ENCODE data around the gene GPR63.

Gene GPR63

DNA sequence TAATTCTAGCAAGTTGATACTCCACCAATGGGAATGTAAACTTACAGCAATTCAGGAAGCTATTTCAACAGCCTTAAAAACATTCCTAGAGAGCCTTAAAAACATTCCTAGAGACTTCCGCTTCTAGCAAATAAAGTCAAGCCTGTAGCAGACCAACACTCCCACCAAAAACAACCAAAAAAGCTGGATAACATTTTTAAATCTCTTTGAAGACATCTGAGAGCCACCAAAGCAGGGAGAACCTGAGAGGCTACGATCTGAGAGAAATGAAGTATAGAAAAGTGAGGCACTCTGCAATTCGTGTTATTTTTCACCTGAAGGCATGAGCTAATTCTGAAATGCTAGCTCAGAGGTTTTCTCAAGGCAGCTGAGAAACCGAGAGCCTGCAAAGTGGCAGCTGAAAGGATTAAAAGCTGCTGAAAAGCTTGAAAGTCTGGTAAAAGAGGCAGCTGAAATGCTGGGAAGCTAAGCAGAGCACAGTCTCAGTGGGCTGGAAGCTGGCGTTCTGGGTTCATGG is 20.9 kb downstream of the GPR63 start:
- DNase-seq = peak; percentile 85
- no peaks in the 10 kb centered on the region for H3K9me2 ChIP-seq (replicated peaks; ENCODE audit: insufficient read depth, low read length)
- H3K4me2 ChIP-seq (ENCODE audit: low read depth, low read length) = peak overlapping the region; percentile 67
- H3K9ac ChIP-seq (ENCODE audit: low read length) = peak overlapping the region; percentile 54
- no peak for TF ChIP-seq EZH2 (optimal IDR thresholded peaks at IDR 0.05; ENCODE audit: low read depth, low read length)
- TF ChIP-seq, protein P1, sequence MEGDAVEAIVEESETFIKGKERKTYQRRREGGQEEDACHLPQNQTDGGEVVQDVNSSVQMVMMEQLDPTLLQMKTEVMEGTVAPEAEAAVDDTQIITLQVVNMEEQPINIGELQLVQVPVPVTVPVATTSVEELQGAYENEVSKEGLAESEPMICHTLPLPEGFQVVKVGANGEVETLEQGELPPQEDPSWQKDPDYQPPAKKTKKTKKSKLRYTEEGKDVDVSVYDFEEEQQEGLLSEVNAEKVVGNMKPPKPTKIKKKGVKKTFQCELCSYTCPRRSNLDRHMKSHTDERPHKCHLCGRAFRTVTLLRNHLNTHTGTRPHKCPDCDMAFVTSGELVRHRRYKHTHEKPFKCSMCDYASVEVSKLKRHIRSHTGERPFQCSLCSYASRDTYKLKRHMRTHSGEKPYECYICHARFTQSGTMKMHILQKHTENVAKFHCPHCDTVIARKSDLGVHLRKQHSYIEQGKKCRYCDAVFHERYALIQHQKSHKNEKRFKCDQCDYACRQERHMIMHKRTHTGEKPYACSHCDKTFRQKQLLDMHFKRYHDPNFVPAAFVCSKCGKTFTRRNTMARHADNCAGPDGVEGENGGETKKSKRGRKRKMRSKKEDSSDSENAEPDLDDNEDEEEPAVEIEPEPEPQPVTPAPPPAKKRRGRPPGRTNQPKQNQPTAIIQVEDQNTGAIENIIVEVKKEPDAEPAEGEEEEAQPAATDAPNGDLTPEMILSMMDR (IDR thresholded peaks at IDR 0.05; ENCODE audit: low read length) = no peak
- TF ChIP-seq EZH2phosphoT487 (IDR thresholded peaks at IDR 0.05; ENCODE audit: low read length) = no peak
- H3F3A ChIP-seq (ENCODE audit: insufficient read depth, low read length) = peaks cover 23% of the 10 kb centered on the region
- H3K79me2 ChIP-seq (ENCODE audit: low read length) = peaks cover 50% of the 10 kb centered on the region
- H2AFZ ChIP-seq (ENCODE audit: low read length) = peak overlapping the region; percentile 29
- H3K9me3 ChIP-seq (replicated peaks; ENCODE audit: insufficient read depth, low read length) = no peaks in the 10 kb centered on the region
- no peaks in the 10 kb centered on the region for H3K36me3 ChIP-seq (replicated peaks; ENCODE audit: insufficient read depth, low read length)
- peak overlapping the region; percentile 80 for H3K27ac ChIP-seq (ENCODE audit: low read length)
- H3K4me1 ChIP-seq (ENCODE audit: low read length) = peaks cover 33% of the 10 kb centered on the region
- no peaks in the 10 kb centered on the region for H3K27me3 ChIP-seq (replicated peaks; ENCODE audit: insufficient read depth, low read length)
- no peaks in the 10 kb centered on the region for H4K20me1 ChIP-seq (ENCODE audit: insufficient read depth, low read length)
- peak overlapping the region; percentile 40 for H3K4me3 ChIP-seq (ENCODE audit: low read length)

DNA sequence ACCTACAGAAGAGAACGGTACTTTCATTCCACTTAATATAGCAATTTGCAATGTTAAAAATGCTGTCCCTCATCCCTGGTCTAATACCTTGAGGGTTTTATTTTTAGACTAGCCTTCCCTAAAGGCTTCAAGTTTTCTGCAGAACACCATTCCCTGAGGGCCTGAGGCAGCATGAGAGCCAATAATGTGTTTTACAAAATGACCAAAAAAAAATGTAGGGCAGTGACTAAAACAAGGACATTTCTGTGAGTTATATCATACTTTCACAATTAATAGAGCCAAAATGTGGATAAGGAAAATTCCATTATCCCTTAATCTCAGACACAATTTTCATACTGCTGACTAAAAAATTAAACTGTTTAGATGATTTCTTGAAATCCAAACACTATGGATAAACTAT is 22.7 kb downstream of the GPR63 start:
- H3K27me3 ChIP-seq (replicated peaks; ENCODE audit: insufficient read depth, low read length) = no peaks in the 10 kb centered on the region
- no peaks in the 10 kb centered on the region for H4K20me1 ChIP-seq (ENCODE audit: insufficient read depth, low read length)
- H3K9me3 ChIP-seq (replicated peaks; ENCODE audit: insufficient read depth, low read length) = no peaks in the 10 kb centered on the region
- H3K4me1 ChIP-seq (ENCODE audit: low read length) = peaks cover 42% of the 10 kb centered on the region
- H3K27ac ChIP-seq (ENCODE audit: low read length) = no peak overlapping the region
- H3K4me2 ChIP-seq (ENCODE audit: low read depth, low read length) = no peak overlapping the region
- H3K4me3 ChIP-seq (ENCODE audit: low read length) = no peak overlapping the region
- H3K79me2 ChIP-seq (ENCODE audit: low read length) = peaks cover 61% of the 10 kb centered on the region
- no peak overlapping the region for H2AFZ ChIP-seq (ENCODE audit: low read length)
- DNase-seq = no peak
- H3F3A ChIP-seq (ENCODE audit: insufficient read depth, low read length) = peaks cover 23% of the 10 kb centered on the region
- H3K36me3 ChIP-seq (replicated peaks; ENCODE audit: insufficient read depth, low read length) = no peaks in the 10 kb centered on the region
- no peaks in the 10 kb centered on the region for H3K9me2 ChIP-seq (replicated peaks; ENCODE audit: insufficient read depth, low read length)
- TF ChIP-seq, protein P1 (IDR thresholded peaks at IDR 0.05; ENCODE audit: low read length) = no peak
- TF ChIP-seq EZH2phosphoT487 (IDR thresholded peaks at IDR 0.05; ENCODE audit: low read length) (no peak), EZH2 (optimal IDR thresholded peaks at IDR 0.05; ENCODE audit: low read depth, low read length) (no peak)
- no peak overlapping the region for H3K9ac ChIP-seq (ENCODE audit: low read length)

DNA sequence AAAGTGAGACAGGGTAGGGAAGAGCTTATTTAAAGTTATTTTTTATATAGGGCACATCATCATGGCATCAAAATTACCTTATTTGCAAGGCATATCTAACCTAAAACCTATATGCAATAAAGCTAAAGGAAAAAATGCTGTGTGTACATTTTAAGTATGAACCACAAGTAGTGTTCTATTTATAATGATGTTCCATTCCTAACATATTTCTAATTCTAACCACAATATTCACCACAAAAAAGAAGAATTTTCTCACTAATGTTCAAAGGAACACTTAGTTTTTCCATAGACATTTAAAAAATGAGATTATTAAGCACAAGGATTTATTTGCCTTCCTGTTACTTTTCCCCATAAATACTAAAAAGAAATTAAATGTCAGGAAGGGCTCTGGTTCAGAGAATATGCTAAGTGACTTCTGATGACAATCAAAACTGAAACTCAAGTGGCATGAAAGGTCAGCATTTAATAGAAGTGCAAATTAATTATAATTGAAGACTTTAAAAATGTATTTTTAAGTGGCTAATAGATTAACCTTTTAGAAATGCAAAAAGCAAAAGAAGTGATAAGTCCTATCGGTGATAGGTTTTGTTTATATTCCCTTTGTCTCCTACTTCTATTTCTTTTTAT is 25.1 kb downstream of the GPR63 start:
- H3K4me1 ChIP-seq (ENCODE audit: low read length) = peaks cover 42% of the 10 kb centered on the region
- peak overlapping the region; percentile 38; the same call in 1 of the 2 replicates for H3K9ac ChIP-seq (ENCODE audit: low read length)
- no peaks in the 10 kb centered on the region for H3K27me3 ChIP-seq (replicated peaks; ENCODE audit: insufficient read depth, low read length)
- H3K4me3 ChIP-seq (ENCODE audit: low read length) = peak overlapping the region; percentile 23; the same call in 1 of the 2 replicates
- H4K20me1 ChIP-seq (ENCODE audit: insufficient read depth, low read length) = no peaks in the 10 kb centered on the region
- no peak overlapping the region for H2AFZ ChIP-seq (ENCODE audit: low read length)
- no peaks in the 10 kb centered on the region for H3K36me3 ChIP-seq (replicated peaks; ENCODE audit: insufficient read depth, low read length)
- no peaks in the 10 kb centered on the region for H3K9me3 ChIP-seq (replicated peaks; ENCODE audit: insufficient read depth, low read length)
- H3F3A ChIP-seq (ENCODE audit: insufficient read depth, low read length) = peaks cover 17% of the 10 kb centered on the region
- no peaks in the 10 kb centered on the region for H3K9me2 ChIP-seq (replicated peaks; ENCODE audit: insufficient read depth, low read length)
- peaks cover 53% of the 10 kb centered on the region for H3K79me2 ChIP-seq (ENCODE audit: low read length)
- TF ChIP-seq EZH2 (optimal IDR thresholded peaks at IDR 0.05; ENCODE audit: low read depth, low read length) (no peak), EZH2phosphoT487 (IDR thresholded peaks at IDR 0.05; ENCODE audit: low read length) (no peak)
- TF ChIP-seq, protein P1 (IDR thresholded peaks at IDR 0.05; ENCODE audit: low read length) = no peak
- H3K4me2 ChIP-seq (ENCODE audit: low read depth, low read length) = peak overlapping the region; percentile 68
- DNase-seq = peak; percentile 72
- H3K27ac ChIP-seq (ENCODE audit: low read length) = peak overlapping the region; percentile 79
